ENCODE data around the gene SMIM1.

DNA sequence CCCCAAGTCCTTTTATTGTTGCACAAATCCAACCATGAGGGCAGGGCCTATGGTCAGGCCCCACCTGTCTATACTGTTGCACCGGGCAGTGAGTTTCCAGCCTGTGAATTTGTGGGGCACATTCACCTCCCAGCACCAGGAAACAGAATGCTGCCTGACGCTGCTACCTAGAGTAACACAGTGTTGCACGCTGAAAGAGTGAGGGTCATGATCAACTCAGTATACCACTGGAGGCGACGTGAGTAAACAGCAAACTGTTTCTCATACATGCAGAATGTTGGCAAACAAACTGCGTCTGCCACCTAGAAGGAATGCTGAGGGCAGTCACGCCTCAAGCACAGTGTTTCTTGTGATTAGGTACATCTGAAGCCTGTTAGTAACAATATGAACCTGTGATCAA, 37.1 kb downstream of the SMIM1 start:
- TF ChIP-seq CTCF (IDR thresholded peaks at IDR 0.05) (no peak), POLR2A (IDR thresholded peaks at IDR 0.05) (no peak)

All from right lobe of liver (tissue), 4 donors.